Activated CD8-positive, alpha-beta memory T cell treated with anti-CD3 and anti-CD28 coated beads, Interleukin-2, amount 50 U/mL, for 1 hour (primary cell): ENCODE results near the gene FCN2.

Experiments used
- DNase-seq: peaks from one replicate; pipeline ENCODE4 v3.0.0-alpha.2; 2020; ENCODE audit errors: extremely low read depth

The FCN2 gene

DNA sequence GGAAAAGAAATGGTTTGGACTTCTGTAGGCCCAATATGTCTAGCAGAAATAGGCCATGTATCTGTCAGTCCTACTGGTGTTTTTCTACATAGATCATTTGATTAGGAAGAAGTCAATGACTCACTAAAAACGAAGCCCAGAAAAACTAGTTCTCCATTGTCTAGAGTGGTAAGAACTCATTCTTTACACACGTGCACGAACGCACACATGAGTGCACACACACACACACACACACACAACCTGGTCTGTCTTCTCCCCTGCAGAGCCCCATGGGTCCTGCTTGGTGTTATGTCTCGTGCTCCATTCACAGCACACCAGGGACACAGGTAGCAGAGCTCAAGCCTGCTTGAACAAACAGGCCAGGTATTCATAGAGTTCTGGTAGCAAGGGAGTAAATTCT lies 52.0 kb downstream of the FCN2 start:
- no peak for DNase-seq

DNA sequence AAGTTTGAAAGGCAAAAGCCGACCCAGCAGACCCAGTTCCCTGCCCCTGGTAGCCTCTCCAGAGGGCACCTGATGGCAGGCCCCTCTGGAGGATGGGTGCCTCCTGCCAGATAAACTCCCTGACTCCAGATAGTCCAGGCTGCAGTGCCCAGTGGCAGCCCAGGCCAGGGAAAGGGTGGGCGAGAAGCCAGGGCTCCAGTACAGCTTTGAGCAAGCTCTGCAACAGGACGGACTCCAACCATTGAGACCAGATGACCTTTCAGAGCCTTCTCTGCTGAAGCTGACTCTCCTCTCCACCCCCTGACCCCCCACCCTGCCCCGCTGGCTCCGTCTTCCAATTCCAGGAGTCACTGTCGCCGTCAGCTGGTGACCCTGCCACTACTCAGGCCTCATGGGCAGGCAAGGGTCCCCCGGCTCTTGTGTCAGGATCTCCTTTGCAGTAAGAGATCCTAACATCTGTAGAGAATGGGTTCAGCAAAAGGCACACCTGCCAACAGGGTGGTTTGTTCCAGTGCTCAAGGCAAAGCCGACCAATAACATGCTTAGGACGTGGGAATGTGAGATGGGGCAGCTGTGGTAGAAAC lies 52.6 kb downstream of the FCN2 start:
- no peak for DNase-seq

DNA sequence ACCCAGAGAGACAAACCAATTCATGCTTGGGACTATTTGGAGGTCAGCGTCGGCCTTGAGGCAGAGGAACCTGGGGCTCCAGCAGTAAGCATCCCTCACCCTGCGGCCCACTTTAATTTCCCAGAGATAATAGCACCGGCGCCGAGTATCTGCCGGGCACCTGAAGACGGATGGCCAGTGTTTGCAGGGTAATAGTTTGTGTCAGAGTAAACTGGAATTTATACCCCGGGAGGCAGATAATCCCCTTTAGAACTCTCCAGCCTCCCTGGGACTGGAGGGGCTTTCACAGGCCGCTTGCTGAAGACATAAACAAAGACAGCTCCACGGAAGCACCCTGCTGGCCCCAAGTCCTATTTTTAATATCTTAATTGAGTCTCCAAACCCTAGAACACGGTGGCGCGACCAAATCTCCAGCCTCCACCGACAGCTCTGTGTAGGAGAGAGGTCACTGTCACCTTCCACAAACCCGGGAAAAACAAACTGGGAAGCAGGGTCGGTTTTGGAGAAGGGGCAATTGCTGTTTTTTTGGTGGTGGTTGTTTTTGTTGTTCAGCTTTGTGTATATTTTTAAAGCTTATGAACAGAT lies 54.5 kb downstream of the FCN2 start:
- DNase-seq: no peak

DNA sequence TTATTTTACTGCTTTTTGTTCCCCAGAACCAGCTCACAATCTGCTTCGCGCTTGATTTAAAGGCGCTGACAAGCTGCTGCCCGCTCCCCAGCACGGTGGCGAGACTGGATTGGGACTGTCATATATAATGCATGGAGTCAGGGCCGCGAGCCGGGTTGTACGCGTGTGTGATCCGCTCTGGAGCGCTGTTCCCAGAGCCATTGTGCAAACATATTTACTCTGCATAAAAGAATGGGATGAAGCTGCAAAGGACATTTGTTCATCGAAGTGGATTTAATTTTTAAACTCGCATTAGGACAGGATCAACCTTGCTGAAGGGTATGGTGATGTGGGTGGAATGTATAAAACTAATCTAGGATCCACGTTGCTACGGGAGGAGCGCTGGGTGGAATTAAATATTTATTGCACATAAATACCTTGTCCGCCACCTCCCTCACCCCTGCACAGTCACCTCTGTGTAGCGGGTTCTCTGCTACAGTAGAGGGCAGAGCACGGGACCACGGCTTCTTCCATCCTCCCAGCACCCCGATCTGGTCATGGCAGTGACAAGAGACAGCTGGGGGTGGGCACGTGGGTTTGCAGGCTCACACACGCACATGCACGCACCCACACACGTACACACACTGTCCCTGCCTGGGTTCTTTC lies 55.2 kb downstream of the FCN2 start:
- DNase-seq: no peak

DNA sequence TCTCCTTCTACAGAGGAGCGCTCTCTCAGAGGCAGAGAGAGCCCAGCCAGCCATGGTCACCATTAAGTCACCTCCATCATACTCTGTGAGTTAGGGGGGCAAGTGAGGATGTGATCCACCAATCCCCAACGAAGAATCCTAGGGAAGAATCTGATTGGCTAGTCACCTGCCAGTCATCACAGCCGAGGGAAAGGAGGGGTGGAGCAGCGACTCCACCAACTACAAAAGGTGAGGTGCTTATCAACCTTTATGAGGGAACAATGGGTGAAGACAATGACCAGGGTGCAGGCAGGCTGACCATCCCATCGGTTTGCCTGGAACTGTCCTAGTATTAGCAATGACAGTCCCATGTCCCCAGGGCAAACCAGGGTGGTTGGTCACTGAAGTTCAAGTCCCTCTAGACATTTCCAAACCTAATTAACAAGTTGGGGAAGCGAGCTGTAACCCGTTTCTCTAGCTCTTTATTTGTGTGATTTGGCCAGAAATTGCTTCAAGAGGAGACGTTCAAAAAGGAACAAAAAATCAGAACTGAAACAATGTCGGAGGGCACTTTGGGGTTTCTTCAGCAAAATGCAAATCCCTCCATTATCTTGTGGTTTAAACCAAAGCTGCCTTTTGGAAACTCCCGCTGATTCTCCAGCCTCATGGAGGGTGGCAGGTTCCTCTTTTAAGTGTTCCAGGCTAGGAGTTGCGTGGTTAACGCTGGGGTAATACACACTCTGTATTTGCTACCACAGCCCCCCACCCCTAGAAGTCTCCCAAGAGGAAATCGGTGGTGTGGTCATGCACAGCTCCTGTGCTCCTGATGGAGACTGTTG lies 55.9 kb downstream of the FCN2 start:
- no peak for DNase-seq
